ENCODE data around the gene ITPK1. TPM values are rescaled to one million over a fixed set of nuclear protein-coding genes. Genes with fewer than 3 reads are reported as not detected.

The ITPK1 gene
- polyA plus RNA-seq, 1 of the 3 experiments (the other 2 are of a cell fraction): 23.2 TPM

- no peak overlapping the region for H3K27ac ChIP-seq (ENCODE audit: low read depth in 2 of 2, low read length in 1 of 2)
- no peak overlapping the region for H3K4me3 ChIP-seq (ENCODE audit: low read depth in 2 of 2, low read length in 1 of 2)
- no peaks in the 10 kb centered on the region for H3K9me3 ChIP-seq
- WGBS (ENCODE audit: low lambda C conversion rate): 96% methylated on average over 9 of the region's 9 CpGs
- H3F3A ChIP-seq (replicated peaks; ENCODE audit: insufficient read depth): no peaks in the 10 kb centered on the region
- DNase-seq: no peak
- TF ChIP-seq FOXJ3 (CRISPR knock-in tag; IDR thresholded peaks at IDR 0.05) (no peak), YY1 (IDR thresholded peaks at IDR 0.05; ENCODE audit: low read depth) (no peak), RCOR1 (IDR thresholded peaks at IDR 0.05; ENCODE audit: low read length) (no peak), CHD2 (IDR thresholded peaks at IDR 0.05; ENCODE audit: low read length, partially characterized antibody) (no peak), EZH2phosphoT487 (IDR thresholded peaks at IDR 0.05; ENCODE audit: borderline replicate concordance, low read depth) (no peak), MXI1 (IDR thresholded peaks at IDR 0.05; ENCODE audit: low read depth, low read length) (no peak), JUND (IDR thresholded peaks at IDR 0.05) (no peak), MEF2A (IDR thresholded peaks at IDR 0.05; ENCODE audit: borderline replicate concordance, low read depth) (no peak), CTCF (IDR thresholded peaks at IDR 0.05) (no peak), NFIC (IDR thresholded peaks at IDR 0.05; ENCODE audit: borderline replicate concordance) (no peak), FOXM1 (IDR thresholded peaks at IDR 0.05; ENCODE audit: low read depth) (no peak), NRF1 (IDR thresholded peaks at IDR 0.05; ENCODE audit: low read depth, low read length) (no peak), RXRA (IDR thresholded peaks at IDR 0.05; ENCODE audit: borderline replicate concordance, low read depth) (no peak), PBX3 (IDR thresholded peaks at IDR 0.05) (no peak), GABPA (IDR thresholded peaks at IDR 0.05; ENCODE audit: low read depth) (no peak)
- TF ChIP-seq, protein P1, sequence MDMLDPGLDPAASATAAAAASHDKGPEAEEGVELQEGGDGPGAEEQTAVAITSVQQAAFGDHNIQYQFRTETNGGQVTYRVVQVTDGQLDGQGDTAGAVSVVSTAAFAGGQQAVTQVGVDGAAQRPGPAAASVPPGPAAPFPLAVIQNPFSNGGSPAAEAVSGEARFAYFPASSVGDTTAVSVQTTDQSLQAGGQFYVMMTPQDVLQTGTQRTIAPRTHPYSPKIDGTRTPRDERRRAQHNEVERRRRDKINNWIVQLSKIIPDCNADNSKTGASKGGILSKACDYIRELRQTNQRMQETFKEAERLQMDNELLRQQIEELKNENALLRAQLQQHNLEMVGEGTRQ (IDR thresholded peaks at IDR 0.05; ENCODE audit: borderline replicate concordance, low read depth, low read length): no peak
- TF ChIP-seq, protein P2, sequence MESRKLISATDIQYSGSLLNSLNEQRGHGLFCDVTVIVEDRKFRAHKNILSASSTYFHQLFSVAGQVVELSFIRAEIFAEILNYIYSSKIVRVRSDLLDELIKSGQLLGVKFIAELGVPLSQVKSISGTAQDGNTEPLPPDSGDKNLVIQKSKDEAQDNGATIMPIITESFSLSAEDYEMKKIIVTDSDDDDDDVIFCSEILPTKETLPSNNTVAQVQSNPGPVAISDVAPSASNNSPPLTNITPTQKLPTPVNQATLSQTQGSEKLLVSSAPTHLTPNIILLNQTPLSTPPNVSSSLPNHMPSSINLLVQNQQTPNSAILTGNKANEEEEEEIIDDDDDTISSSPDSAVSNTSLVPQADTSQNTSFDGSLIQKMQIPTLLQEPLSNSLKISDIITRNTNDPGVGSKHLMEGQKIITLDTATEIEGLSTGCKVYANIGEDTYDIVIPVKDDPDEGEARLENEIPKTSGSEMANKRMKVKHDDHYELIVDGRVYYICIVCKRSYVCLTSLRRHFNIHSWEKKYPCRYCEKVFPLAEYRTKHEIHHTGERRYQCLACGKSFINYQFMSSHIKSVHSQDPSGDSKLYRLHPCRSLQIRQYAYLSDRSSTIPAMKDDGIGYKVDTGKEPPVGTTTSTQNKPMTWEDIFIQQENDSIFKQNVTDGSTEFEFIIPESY (IDR thresholded peaks at IDR 0.05; ENCODE audit: borderline replicate concordance, low read depth): no peak
- TF ChIP-seq, protein P3, sequence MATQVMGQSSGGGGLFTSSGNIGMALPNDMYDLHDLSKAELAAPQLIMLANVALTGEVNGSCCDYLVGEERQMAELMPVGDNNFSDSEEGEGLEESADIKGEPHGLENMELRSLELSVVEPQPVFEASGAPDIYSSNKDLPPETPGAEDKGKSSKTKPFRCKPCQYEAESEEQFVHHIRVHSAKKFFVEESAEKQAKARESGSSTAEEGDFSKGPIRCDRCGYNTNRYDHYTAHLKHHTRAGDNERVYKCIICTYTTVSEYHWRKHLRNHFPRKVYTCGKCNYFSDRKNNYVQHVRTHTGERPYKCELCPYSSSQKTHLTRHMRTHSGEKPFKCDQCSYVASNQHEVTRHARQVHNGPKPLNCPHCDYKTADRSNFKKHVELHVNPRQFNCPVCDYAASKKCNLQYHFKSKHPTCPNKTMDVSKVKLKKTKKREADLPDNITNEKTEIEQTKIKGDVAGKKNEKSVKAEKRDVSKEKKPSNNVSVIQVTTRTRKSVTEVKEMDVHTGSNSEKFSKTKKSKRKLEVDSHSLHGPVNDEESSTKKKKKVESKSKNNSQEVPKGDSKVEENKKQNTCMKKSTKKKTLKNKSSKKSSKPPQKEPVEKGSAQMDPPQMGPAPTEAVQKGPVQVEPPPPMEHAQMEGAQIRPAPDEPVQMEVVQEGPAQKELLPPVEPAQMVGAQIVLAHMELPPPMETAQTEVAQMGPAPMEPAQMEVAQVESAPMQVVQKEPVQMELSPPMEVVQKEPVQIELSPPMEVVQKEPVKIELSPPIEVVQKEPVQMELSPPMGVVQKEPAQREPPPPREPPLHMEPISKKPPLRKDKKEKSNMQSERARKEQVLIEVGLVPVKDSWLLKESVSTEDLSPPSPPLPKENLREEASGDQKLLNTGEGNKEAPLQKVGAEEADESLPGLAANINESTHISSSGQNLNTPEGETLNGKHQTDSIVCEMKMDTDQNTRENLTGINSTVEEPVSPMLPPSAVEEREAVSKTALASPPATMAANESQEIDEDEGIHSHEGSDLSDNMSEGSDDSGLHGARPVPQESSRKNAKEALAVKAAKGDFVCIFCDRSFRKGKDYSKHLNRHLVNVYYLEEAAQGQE (IDR thresholded peaks at IDR 0.05; ENCODE audit: low read depth, low read length): no peak
- no peak overlapping the region for H3K4me2 ChIP-seq
- ChIA-PET POLR2A (no interaction called here), CTCF (interaction anchor here (0.7 to 2.9 kb wide), 3 partner anchors 13 to 58 kb away, joined by 3 to 7 read pairs (median 4); no protein-coding TSS in a partner anchor)
- no peak overlapping the region for H3K9ac ChIP-seq
- H3K79me2 ChIP-seq (ENCODE audit: insufficient read depth): no peaks in the 10 kb centered on the region
- no peaks in the 10 kb centered on the region for H3K9me2 ChIP-seq
- peaks cover 11 to 35% of the 10 kb centered on the region in 2 experiments; a peak in 2 of 4 replicates for H3K4me1 ChIP-seq (ENCODE audit: control insufficient read depth in 1 of 2, insufficient read depth in 2 of 2, low read depth in 1 of 2, low read length in 1 of 2)
- H2AFZ ChIP-seq (ENCODE audit: low read depth): no peak overlapping the region
- H3K36me3 ChIP-seq (replicated peaks in 1 of 2; ENCODE audit: control insufficient read depth in 1 of 2, insufficient read depth in 2 of 2, low read length in 1 of 2): no peaks in the 10 kb centered on the region
- no peaks in the 10 kb centered on the region for H3K27me3 ChIP-seq (ENCODE audit: insufficient read depth)
- H4K20me1 ChIP-seq (ENCODE audit: insufficient read depth): no peaks in the 10 kb centered on the region
Measured at GRCh38 chr14:93055651-93056115, 60.0 kb downstream of the ITPK1 start.

Data from SK-N-SH (cell line).